Testis (tissue), 3 donors: Measurements from ENCODE around the gene RUNDC1. TPM values are rescaled to one million over a fixed set of nuclear protein-coding genes. Genes with fewer than 3 reads are reported as not detected.

ENCODE experiments used
- DNase-seq: peaks from one replicate; pipeline ENCODE4 v3.0.0-alpha.2; 2019
- H3K27ac ChIP-seq, 2 donors: fragments of 200-600 bp; sonication (generic); one replicate each; pipeline ENCODE4 v1.5.1; 2019
- H3K27me3 ChIP-seq: fragments of 200-600 bp; sonication (generic); one replicate; pipeline ENCODE4 v1.5.1; 2019
- H3K36me3 ChIP-seq: fragments of 200-600 bp; sonication (generic); one replicate; pipeline ENCODE4 v1.5.1; 2017; ENCODE audit warnings: low read depth; ENCODE audit errors: missing control alignments
- H3K4me1 ChIP-seq: fragments of 200-600 bp; sonication (generic); one replicate; pipeline ENCODE4 v1.5.1; 2019
- H3K4me3 ChIP-seq, 2 donors: fragments of 200-600 bp; sonication (generic); one replicate each; pipeline ENCODE4 v1.5.1; 2017 to 2019
- H3K9me3 ChIP-seq: fragments of 200-600 bp; sonication (generic); one replicate; pipeline ENCODE4 v1.5.1; 2017
- POLR2A ChIP-seq: fragments of 450-650 bp; IDR thresholded peaks from one replicate; pipeline ENCODE4 v1.6.1; 2017; ENCODE audit warnings: antibody characterized with exemption, mild to moderate bottlenecking, moderate library complexity
- WGBS, 2 donors: methylation state at CpG; one replicate each; pipeline ENCODE4 v1.1.5; 2018; 5-methylcytosine and 5-hydroxymethylcytosine counted together
- intact Hi-C: fragments of 100-400 bp; cut with DNase I; formaldehyde crosslinking; loops from one replicate; pipeline ENCODE4 v1.15.1; 2023; ENCODE audit warnings: low total_unique reads
- polyA plus RNA-seq: library from polyadenylated mRNA; stranded (reverse); fragments of 350-450 nt; fragmentation: Illumina TruSeq; extraction: RNeasy Lipid Tissue Mini Kit (QIAGEN cat#74804); gene quantifications from one replicate; pipeline ENCODE4 v1.2.3, GENCODE V29; 2014; ENCODE audit warnings: low read depth, low replicate concordance; ENCODE audit not compliant: insufficient read depth
- total RNA-seq, 2 donors: library from RNA; depleted of rRNA; stranded (reverse); fragments of >200 nt; gene quantifications; one replicate each; pipeline ENCODE4 v1.2.3, GENCODE V29; 2016
- TF ChIP-seq, protein P1 (sequence below), 3 experiments: fragments of 450-650 bp in 2 of 3; fragments of 200-600 bp in 1 of 3; sonication (generic) in 1 of 3; IDR thresholded peaks; one replicate each; pipeline ENCODE4 v1.5.1; 2016 to 2019; ENCODE audit warnings: antibody characterized with exemption in 3 of 3, mild to moderate bottlenecking in 2 of 3, moderate library complexity in 1 of 3

The RUNDC1 gene
- total and polyA plus RNA-seq, 3 donors from 2014 or later = 17.5 to 20.2 (median 18.5) TPM

DNA sequence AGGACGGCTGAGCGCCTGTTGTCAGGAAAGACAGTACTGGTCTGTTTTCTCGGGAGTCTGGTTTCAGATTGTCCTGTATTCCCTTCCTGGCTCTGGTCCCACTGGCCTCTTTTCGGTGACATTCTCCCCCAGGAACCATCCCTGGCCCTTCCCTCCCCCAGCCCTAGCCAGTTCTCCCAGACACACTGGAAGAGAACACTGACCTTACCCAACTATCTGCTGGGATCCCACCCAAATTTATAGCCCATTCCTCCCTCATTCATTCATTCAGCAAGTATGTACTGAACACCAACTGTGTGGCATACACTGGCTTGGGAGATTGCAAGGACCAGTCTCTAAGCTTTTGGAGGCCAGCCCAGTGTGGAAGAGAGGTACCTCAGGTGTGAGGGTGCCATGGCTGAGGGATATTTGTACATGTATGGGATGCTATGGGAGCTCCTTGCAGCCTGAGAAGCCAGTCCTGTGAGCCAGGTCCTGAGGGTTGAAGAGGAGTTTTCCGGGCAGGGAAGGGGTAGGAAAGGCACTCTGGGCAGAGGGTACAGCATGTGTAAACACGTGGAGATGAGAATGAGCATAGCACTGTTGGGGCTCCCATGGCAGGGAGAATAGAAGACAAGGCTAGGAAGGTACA lies 49.9 kb downstream of the RUNDC1 start:
- DNase-seq = no peak
- Histone ChIP-seq H3K4me1 (peaks cover 8% of the 10 kb centered on the region), H3K9me3 (no peaks in the 10 kb centered on the region), H3K27me3 (no peaks in the 10 kb centered on the region), H3K27ac (no peak overlapping the region), H3K36me3 (no peaks in the 10 kb centered on the region), H3K4me3 (no peak overlapping the region)
- intact Hi-C loops = no loop called here
- 61 to 69% methylated on average over 6 of the region's 6 CpGs for WGBS, 2 donors
- TF ChIP-seq, protein P1, sequence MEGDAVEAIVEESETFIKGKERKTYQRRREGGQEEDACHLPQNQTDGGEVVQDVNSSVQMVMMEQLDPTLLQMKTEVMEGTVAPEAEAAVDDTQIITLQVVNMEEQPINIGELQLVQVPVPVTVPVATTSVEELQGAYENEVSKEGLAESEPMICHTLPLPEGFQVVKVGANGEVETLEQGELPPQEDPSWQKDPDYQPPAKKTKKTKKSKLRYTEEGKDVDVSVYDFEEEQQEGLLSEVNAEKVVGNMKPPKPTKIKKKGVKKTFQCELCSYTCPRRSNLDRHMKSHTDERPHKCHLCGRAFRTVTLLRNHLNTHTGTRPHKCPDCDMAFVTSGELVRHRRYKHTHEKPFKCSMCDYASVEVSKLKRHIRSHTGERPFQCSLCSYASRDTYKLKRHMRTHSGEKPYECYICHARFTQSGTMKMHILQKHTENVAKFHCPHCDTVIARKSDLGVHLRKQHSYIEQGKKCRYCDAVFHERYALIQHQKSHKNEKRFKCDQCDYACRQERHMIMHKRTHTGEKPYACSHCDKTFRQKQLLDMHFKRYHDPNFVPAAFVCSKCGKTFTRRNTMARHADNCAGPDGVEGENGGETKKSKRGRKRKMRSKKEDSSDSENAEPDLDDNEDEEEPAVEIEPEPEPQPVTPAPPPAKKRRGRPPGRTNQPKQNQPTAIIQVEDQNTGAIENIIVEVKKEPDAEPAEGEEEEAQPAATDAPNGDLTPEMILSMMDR (IDR thresholded peaks at IDR 0.05) = no peak
- TF ChIP-seq POLR2A = no peak

DNA sequence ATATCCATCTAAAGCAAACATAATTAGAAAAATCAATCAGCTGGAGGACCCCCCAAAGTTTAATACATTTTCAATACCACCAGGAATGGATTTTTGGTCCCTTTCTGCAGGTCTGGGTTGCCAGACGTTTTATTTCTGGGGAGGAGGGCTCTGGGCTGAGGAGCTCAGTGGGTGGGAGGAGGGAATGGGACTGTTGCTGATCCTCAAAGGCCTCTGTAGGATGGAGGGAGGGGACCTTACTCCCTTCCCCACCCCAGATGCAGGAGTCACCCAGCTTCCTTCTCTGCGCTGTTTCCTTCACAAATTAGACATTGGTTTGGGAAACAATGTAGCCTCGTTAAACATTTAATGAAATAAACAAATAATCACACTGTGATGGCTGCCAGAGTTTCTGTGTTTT lies 51.3 kb downstream of the RUNDC1 start:
- H3K9me3 ChIP-seq = no peaks in the 10 kb centered on the region
- 85 to 90% methylated on average over 2 to 3 of the region's 3 CpGs for WGBS, 2 donors
- H3K4me3 ChIP-seq = no peak overlapping the region
- no peaks in the 10 kb centered on the region for H3K36me3 ChIP-seq
- no peak overlapping the region for H3K27ac ChIP-seq
- H3K4me1 ChIP-seq = peaks cover 8% of the 10 kb centered on the region
- H3K27me3 ChIP-seq = no peaks in the 10 kb centered on the region
- no peak for TF ChIP-seq POLR2A
- TF ChIP-seq, protein P1 (IDR thresholded peaks at IDR 0.05) = no peak
- no peak for DNase-seq
- intact Hi-C loops = no loop called here

DNA sequence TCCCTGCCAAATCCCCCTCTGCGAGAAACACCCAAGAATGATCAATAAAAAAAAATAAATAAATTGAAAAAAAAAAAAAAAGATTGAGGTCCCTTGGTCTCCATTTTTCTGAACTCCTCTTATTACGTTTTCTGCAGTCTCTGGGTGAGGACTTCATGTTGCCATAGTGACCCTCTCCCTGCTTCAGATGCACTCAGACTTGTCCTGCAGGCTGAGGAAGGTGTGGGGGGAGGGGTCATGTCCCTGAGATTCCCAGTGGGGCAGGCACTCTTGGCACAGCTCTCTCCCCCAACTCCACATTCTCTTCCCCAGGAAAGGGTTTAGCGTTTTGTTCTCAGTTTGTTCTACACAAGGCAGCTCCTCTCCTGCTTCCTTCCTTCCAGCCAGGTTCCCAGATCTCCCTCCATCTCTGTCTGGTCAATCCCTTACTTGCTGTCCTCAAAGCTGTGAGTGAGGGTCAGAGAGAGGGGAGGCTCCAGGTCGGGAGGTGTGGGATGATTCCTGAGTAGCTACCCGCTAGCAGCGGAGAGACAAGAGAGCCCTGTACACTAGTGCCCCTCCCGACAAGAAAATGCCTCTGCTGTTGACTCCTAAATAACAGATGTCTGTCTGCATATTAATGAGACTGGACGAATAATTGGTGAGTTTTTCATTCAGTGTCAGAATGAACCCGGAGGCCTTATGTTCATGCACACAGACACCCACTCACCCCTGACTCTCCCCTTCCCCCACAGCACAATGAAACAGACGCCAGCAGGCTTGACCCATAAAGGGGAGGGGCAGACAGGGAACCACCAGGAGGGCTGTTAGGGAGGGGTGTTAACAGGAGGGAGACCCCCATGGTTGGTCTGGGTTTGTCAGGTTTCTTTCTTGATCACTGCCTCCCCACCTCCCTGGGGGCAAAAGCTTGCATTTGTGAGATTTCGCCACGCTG lies 53.9 kb downstream of the RUNDC1 start:
- H3K4me3 ChIP-seq = no peak overlapping the region
- no peak for DNase-seq
- H3K9me3 ChIP-seq = no peaks in the 10 kb centered on the region
- no peaks in the 10 kb centered on the region for H3K36me3 ChIP-seq
- WGBS, 2 donors = 51 to 59% methylated on average over 12 of the region's 12 CpGs
- intact Hi-C loops = no loop called here
- H3K27ac ChIP-seq = no peak overlapping the region
- no peak for TF ChIP-seq POLR2A
- TF ChIP-seq, protein P1 (IDR thresholded peaks at IDR 0.05) = no peak
- H3K4me1 ChIP-seq = peaks cover 8% of the 10 kb centered on the region
- H3K27me3 ChIP-seq = no peaks in the 10 kb centered on the region

DNA sequence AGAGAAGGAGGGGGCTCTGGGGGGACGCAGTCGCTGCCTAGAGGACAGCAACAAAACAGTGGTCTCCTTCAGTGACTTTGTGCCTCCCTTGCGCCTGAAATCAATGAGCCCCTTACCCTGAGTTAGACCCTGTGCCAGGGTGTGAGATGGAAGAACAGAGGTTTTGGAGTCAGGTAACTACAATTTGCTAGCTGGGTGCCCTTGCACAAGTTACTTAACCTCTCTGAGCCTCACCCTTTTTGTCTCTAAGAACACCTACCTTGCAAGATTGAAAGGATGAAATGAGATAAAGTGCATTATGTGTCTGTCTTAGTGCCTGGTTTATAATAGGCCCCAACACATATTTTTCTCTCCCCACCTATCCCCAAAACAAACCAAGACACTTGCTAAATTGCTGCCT lies 54.5 kb downstream of the RUNDC1 start:
- H3K4me3 ChIP-seq = no peak overlapping the region
- peaks cover 8% of the 10 kb centered on the region for H3K4me1 ChIP-seq
- intact Hi-C loops = no loop called here
- H3K27ac ChIP-seq = no peak overlapping the region
- H3K27me3 ChIP-seq = no peaks in the 10 kb centered on the region
- no peak for DNase-seq
- TF ChIP-seq, protein P1 (IDR thresholded peaks at IDR 0.05) = no peak
- TF ChIP-seq POLR2A = no peak
- WGBS, 2 donors = 80 to 87% methylated on average over 3 of the region's 3 CpGs
- H3K9me3 ChIP-seq = no peaks in the 10 kb centered on the region
- no peaks in the 10 kb centered on the region for H3K36me3 ChIP-seq
